Retinal pigment epithelial cell (primary cell): ENCODE measurements around the gene ACMSD.

Experiments
- DNase-seq: peaks from one replicate; pipeline ENCODE4 v3.0.0-alpha.2; 2010; ENCODE audit warnings: low read depth
- H3K4me3 ChIP-seq: 2 replicates; pipeline ENCODE4 v1.5.1; 2011; ENCODE audit warnings: mild to moderate bottlenecking, low read length, control low read depth, moderate library complexity
- TF ChIP-seq, protein P1 (sequence below): conservative IDR thresholded peaks from 2 replicates; pipeline ENCODE4 v1.5.1; 2011; ENCODE audit warnings: low read depth, low read length, control low read depth, inconsistent platforms

ACMSD gene

DNA sequence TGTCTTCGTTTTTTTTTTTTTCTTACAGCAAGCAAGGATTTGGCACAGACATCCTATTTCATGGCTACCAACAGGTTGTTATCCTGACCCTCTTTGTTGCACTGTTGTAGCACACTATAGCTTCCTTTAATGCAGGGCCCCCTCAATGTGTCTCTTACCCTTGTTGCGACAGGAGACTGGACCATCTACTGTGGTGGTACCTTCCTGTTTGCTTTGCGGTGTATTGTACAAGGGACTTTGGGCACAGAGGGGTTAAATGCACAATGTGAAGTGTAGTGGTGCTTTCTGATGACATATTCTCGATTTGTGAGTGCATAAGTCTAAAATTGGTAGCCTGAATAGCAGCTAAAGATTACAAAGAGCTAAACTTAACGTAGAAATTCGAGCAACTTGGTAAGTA is 107.7 kb downstream of the ACMSD start:
- no peak for DNase-seq
- H3K4me3 ChIP-seq = no peak overlapping the region
- TF ChIP-seq, protein P1, sequence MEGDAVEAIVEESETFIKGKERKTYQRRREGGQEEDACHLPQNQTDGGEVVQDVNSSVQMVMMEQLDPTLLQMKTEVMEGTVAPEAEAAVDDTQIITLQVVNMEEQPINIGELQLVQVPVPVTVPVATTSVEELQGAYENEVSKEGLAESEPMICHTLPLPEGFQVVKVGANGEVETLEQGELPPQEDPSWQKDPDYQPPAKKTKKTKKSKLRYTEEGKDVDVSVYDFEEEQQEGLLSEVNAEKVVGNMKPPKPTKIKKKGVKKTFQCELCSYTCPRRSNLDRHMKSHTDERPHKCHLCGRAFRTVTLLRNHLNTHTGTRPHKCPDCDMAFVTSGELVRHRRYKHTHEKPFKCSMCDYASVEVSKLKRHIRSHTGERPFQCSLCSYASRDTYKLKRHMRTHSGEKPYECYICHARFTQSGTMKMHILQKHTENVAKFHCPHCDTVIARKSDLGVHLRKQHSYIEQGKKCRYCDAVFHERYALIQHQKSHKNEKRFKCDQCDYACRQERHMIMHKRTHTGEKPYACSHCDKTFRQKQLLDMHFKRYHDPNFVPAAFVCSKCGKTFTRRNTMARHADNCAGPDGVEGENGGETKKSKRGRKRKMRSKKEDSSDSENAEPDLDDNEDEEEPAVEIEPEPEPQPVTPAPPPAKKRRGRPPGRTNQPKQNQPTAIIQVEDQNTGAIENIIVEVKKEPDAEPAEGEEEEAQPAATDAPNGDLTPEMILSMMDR = no peak

DNA sequence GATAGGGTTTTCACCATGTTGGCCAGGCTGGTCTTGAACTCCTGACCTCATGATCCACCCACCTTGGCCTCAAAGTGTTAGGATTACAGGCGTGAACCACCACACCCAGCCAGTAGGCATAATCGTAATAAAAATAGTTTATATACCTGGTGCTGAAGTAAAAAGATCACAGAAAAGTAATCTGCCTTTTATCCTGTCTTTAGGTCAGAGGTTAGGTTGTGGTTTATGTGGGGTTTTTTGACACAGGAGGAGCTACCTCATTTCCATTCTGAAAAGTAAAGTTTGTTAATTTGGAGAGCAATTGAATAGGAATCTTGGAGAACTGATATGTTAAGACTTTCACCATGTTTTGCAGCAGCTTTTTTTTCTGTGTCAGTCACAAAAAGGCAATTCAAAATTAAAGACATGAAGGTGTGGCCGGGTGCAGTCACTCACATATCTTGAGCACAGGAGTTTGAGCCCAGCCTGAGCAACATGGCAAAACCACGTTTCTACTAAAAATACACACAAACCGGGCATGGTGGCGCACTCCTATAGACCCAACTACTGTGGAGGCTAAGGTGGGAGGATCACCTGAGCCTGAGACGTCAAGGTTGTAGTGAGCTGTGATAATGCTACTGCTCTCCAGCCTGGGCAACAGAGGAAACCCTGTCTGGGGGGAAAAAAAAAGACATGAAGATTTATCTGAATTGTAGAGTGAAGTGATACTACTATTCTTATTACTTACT is 111.7 kb downstream of the ACMSD start:
- H3K4me3 ChIP-seq = no peak overlapping the region
- TF ChIP-seq, protein P1 = no peak
- DNase-seq = no peak

DNA sequence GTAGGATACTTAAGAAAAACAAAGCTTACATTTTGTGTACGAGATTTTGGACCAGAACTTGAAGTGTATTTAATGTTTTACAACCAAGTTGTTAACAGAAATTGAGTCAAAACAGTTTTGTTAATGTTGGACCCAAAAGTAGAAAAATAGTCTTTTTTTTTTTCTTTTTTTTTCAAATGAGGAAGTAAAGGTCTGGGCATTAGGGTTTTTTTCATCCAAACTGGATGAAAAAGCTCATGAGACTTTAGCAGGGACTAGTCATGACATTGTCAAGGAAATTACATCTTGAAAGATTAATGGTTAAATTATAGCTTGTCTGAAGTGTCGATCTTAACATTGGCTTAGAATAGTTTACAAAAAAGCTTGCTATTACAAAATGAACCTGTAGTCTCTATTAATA is 112.5 kb downstream of the ACMSD start:
- TF ChIP-seq, protein P1 = no peak
- no peak overlapping the region for H3K4me3 ChIP-seq
- DNase-seq = no peak
